Astrocyte (in vitro differentiated cells and primary cell): ENCODE measurements around the gene ZMAT3.

ENCODE experiments used
- EZH2 ChIP-seq: IDR thresholded peaks from 2 replicates; pipeline ENCODE4 v1.6.1; 2012; ENCODE audit warnings: mild to moderate bottlenecking, low read length, inconsistent platforms; ENCODE audit not compliant: insufficient read depth
- TF ChIP-seq, protein P1 (sequence below): IDR thresholded peaks from 2 replicates; pipeline ENCODE4 v1.5.1; 2011; ENCODE audit warnings: low read depth, mild to moderate bottlenecking, inconsistent platforms, low read length, moderate library complexity; ENCODE audit not compliant: insufficient read depth

DNA sequence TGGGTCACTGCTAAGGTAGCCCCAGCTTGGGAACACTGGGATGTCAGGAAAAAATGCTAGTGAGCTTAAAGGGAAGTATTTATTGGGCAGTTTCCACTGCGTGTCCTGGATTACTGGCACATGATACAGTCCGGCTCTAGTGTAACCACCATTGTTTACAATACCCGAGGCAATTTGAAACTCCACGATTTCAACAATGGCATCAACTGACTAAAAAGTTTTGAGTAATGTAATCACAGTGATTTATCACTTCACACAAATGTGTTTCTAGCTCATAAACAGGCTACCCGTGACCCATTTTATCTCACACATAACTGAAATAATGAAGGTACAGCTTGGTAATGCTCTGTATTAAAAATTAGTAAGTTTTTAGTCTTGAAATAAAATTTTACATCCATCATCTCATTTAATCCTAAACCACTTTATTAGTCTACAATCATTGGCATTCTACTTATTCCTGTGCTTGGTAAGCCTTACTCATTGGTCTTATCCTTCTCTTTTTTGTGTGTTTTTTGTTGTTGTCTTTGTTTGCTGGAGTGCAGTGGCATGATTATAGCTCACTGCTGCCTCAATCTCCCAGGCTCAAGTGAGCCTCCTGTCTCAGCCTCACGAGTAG lies 7.6 kb downstream of the ZMAT3 start:
- TF ChIP-seq, protein P1, sequence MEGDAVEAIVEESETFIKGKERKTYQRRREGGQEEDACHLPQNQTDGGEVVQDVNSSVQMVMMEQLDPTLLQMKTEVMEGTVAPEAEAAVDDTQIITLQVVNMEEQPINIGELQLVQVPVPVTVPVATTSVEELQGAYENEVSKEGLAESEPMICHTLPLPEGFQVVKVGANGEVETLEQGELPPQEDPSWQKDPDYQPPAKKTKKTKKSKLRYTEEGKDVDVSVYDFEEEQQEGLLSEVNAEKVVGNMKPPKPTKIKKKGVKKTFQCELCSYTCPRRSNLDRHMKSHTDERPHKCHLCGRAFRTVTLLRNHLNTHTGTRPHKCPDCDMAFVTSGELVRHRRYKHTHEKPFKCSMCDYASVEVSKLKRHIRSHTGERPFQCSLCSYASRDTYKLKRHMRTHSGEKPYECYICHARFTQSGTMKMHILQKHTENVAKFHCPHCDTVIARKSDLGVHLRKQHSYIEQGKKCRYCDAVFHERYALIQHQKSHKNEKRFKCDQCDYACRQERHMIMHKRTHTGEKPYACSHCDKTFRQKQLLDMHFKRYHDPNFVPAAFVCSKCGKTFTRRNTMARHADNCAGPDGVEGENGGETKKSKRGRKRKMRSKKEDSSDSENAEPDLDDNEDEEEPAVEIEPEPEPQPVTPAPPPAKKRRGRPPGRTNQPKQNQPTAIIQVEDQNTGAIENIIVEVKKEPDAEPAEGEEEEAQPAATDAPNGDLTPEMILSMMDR = no peak
- no peak for TF ChIP-seq EZH2
